Left lung (tissue), 10 donors: ENCODE data around the gene LRRC8E. TPM values are rescaled to one million over a fixed set of nuclear protein-coding genes. Genes with fewer than 3 reads are reported as not detected.

Experiments
- ATAC-seq: fragments of 200-7000 bp; cut with Tn5 transposase; one replicate; pipeline ENCODE4 v1.9.1; 2020; ENCODE audit warnings: moderate library complexity
- DNase-seq, 4 donors: peaks; one replicate each; pipeline ENCODE4 v3.0.0-alpha.2; 2013 to 2020
- H3K27ac ChIP-seq, 2 donors: fragments of 200-600 bp; sonication (generic) in 1 of 2; one replicate each; pipeline versions ENCODE4 v1.5.0 to v1.8.0; 2020 to 2021
- H3K27me3 ChIP-seq, 2 donors: fragments of 200-600 bp; sonication (generic) in 1 of 2; one replicate each; pipeline versions ENCODE4 v1.5.0 to v1.8.0; 2020 to 2021
- H3K36me3 ChIP-seq, 2 donors: fragments of 200-600 bp; sonication (generic) in 1 of 2; one replicate each; pipeline versions ENCODE4 v1.5.0 to v1.8.0; 2020 to 2021
- H3K4me1 ChIP-seq, 2 donors: fragments of 200-600 bp; one replicate each; pipeline ENCODE4 v1.8.0; 2021
- H3K4me3 ChIP-seq, 2 donors: fragments of 200-600 bp; sonication (generic) in 1 of 2; one replicate each; pipeline versions ENCODE4 v1.5.0 to v1.8.0; 2020 to 2021; ENCODE audit warnings: mild to moderate bottlenecking in 1 of 2
- H3K9me3 ChIP-seq, 2 donors: fragments of 200-600 bp; sonication (generic) in 1 of 2; one replicate each; pipeline versions ENCODE4 v1.5.0 to v1.8.0; 2020 to 2021
- intact Hi-C, 2 donors: fragments of 100-400 bp; cut with DNase I; formaldehyde crosslinking; loops; one replicate each; pipeline versions ENCODE4 v1.11.2 to v1.14.2; 2022
- polyA plus RNA-seq, 6 donors: library from polyadenylated mRNA; unstranded; fragments of 120-200 nt; gene quantifications; one replicate each; pipeline ENCODE4 v1.2.1, GENCODE V29; 2013; ENCODE audit not compliant: insufficient read length in 6 of 6
- total RNA-seq, 2 donors: library from RNA; stranded (reverse); fragmentation: NEBNext Ultra II Directional; extraction: Animal tissue kit (Norgen Biotek cat#: 25700); gene quantifications; one replicate each; pipeline ENCODE4 v1.2.1, GENCODE V29; 2021
- TF ChIP-seq, protein P1 (sequence below), 2 donors: fragments of 200-600 bp; sonication (generic) in 1 of 2; IDR thresholded peaks; one replicate each; pipeline versions ENCODE4 v1.5.0 to v1.8.0; 2021; ENCODE audit warnings: antibody characterized with exemption in 2 of 2
- donor health status: DM: no; HTN: yes; CAD: no.
- donor health status: DM: no; HTN: no; CAD: no.

LRRC8E gene
- total and polyA plus RNA-seq, 8 donors = 3.7 to 10.5 (median 4.7) TPM

DNA sequence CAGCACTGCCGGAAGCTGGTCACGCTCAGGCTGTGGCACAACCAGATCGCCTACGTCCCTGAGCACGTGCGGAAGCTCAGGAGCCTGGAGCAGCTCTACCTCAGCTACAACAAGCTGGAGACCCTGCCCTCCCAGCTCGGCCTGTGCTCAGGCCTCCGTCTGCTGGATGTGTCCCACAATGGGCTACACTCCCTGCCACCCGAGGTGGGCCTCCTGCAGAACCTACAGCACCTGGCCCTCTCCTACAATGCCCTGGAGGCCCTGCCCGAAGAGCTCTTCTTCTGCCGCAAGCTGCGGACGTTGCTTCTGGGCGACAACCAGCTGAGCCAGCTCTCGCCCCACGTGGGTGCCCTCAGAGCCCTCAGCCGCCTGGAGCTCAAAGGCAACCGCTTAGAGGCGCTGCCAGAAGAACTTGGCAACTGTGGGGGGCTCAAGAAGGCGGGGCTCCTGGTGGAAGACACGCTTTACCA, 12.1 kb downstream of the LRRC8E start:
- Histone ChIP-seq H3K4me3 (no peak overlapping the region), H3K27me3 (peaks cover 0 to 8% of the 10 kb centered on the region in 2 donors), H3K27ac (no peak overlapping the region), H3K4me1 (peaks cover 16 to 28% of the 10 kb centered on the region in 2 donors), H3K36me3 (peaks cover 0 to 2% of the 10 kb centered on the region in 2 donors), H3K9me3 (no peaks in the 10 kb centered on the region)
- TF ChIP-seq, protein P1, sequence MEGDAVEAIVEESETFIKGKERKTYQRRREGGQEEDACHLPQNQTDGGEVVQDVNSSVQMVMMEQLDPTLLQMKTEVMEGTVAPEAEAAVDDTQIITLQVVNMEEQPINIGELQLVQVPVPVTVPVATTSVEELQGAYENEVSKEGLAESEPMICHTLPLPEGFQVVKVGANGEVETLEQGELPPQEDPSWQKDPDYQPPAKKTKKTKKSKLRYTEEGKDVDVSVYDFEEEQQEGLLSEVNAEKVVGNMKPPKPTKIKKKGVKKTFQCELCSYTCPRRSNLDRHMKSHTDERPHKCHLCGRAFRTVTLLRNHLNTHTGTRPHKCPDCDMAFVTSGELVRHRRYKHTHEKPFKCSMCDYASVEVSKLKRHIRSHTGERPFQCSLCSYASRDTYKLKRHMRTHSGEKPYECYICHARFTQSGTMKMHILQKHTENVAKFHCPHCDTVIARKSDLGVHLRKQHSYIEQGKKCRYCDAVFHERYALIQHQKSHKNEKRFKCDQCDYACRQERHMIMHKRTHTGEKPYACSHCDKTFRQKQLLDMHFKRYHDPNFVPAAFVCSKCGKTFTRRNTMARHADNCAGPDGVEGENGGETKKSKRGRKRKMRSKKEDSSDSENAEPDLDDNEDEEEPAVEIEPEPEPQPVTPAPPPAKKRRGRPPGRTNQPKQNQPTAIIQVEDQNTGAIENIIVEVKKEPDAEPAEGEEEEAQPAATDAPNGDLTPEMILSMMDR (IDR thresholded peaks at IDR 0.05) = no peak
- intact Hi-C loops = no loop called here
- peak in 1 of 4 donors; percentile 61 for DNase-seq
- ATAC-seq = no peak

DNA sequence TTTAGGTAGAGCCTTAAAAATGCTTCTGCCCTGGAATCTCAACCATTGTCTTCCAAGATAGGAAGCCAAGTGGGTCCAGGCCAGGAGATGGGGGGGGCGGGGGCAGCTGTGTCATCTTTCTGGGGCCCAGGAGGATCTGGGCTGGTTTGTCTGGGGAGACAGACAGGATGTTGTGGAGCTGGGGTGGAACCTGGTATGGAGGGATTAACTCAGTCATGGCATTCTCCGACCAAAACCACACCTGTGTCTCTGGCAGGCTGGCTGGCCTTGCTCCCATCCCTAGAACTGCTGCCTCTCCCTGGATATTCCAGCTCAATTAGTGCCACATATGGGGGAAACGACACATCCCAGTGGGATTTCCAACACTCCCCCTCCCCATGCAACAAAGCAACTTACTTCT, 12.6 kb downstream of the LRRC8E start:
- DNase-seq (no peak), ATAC-seq (no peak)
- H3K27ac ChIP-seq = no peak overlapping the region
- TF ChIP-seq, protein P1 (IDR thresholded peaks at IDR 0.05) = no peak
- H3K36me3 ChIP-seq = peaks cover 0 to 7% of the 10 kb centered on the region in 2 donors
- intact Hi-C loops = no loop called here
- H3K9me3 ChIP-seq = no peaks in the 10 kb centered on the region
- H3K4me3 ChIP-seq = no peak overlapping the region
- H3K27me3 ChIP-seq = peaks cover 0 to 5% of the 10 kb centered on the region in 2 donors
- peaks cover 17 to 33% of the 10 kb centered on the region in 2 donors for H3K4me1 ChIP-seq

DNA sequence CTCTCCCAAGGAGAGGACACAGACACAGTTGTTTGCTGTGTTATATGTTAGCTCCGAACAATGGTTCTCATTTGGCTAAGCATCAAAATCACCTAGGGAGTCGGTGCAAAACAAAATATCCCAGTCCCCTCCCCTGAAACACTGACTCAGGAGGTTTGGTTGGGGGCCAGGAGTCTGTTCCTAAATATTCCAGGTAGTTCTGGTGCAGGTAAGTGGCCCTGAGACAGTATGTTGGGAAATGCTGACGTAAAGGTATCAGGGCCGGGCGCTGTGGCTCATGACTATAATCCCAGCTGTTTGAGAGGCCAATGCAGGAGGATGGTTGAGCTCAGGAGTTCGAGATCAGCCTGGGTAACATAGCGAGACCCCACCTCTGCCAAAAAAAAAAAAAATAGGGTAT, 13.0 kb downstream of the LRRC8E start:
- Histone ChIP-seq H3K36me3 (peaks cover 0 to 11% of the 10 kb centered on the region in 2 donors), H3K4me1 (peaks cover 17 to 36% of the 10 kb centered on the region in 2 donors), H3K27me3 (peaks cover 0 to 5% of the 10 kb centered on the region in 2 donors), H3K4me3 (no peak overlapping the region), H3K27ac (no peak overlapping the region), H3K9me3 (no peaks in the 10 kb centered on the region)
- ATAC-seq = no peak
- no peak for DNase-seq
- intact Hi-C loops = no loop called here
- TF ChIP-seq, protein P1 (IDR thresholded peaks at IDR 0.05) = no peak

DNA sequence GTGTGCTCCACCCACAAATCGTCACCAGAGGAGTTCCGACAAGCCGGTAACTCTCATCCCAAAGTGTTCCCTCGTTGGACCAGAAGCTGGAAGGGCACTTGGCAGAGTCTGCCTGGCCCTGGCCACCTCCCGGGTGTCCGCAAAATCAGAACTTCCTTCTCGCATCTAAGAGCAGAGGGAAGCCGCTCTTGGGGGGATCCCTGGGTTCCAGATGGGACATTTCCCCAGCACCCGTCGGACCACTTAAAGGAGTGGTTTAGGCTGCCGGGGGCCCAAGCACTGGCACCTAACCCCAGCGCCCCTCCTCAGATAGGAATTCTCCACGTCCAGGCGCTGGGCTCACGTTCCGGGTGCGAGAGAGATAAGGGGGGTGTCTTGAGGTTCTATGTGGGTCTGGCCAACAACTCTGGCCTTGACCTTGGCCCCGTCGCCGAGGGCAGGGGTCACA, 14.5 kb downstream of the LRRC8E start:
- intact Hi-C loops = no loop called here
- peaks cover 0 to 17% of the 10 kb centered on the region in 2 donors for H3K36me3 ChIP-seq
- ATAC-seq = peak; percentile 49

More for the DNA sequence above, 14.5 kb downstream of the LRRC8E start:
- TF ChIP-seq, protein P1 (IDR thresholded peaks at IDR 0.05) = no peak
- DNase-seq = no peak
- Histone ChIP-seq H3K4me1 (peaks cover 17 to 50% of the 10 kb centered on the region in 2 donors), H3K27me3 (peaks cover 0 to 5% of the 10 kb centered on the region in 2 donors), H3K27ac (peak overlapping the region; percentile 85 to 88), H3K9me3 (no peaks in the 10 kb centered on the region), H3K4me3 (peak overlapping the region; percentile 50 to 87)
